HepG2 (cell line): ENCODE results near the gene WFDC13. TPM values are rescaled to one million over a fixed set of nuclear protein-coding genes. Genes with fewer than 3 reads are reported as not detected.

Experiments used
- CBFB ChIP-seq: sonication (generic); formaldehyde crosslinking; IDR thresholded peaks from 2 replicates; pipeline ENCODE4 v1.4.0; 2020; ENCODE audit warnings: missing genetic modification reagents
- CEBPB ChIP-seq: IDR thresholded peaks from 2 replicates; pipeline ENCODE4 v1.6.1; 2011; ENCODE audit warnings: low read depth, low read length, improper control_type of control experiment, borderline replicate concordance
- FOXO1 ChIP-seq: sonication (generic); formaldehyde crosslinking; IDR thresholded peaks from 2 replicates; pipeline ENCODE4 v1.4.0; 2020; ENCODE audit warnings: missing genetic modification reagents
- JARID2 ChIP-seq: sonication (generic); formaldehyde crosslinking; IDR thresholded peaks from 2 replicates; pipeline ENCODE4 v1.8.1; 2023; ENCODE audit warnings: missing genetic modification reagents, inconsistent platforms; ENCODE audit not compliant: insufficient replicate concordance
- KDM2A ChIP-seq: sonication (generic); formaldehyde crosslinking; IDR thresholded peaks from 2 replicates; pipeline ENCODE4 v1.4.0; 2020; ENCODE audit warnings: low read depth, missing genetic modification reagents, borderline replicate concordance
- KDM3A ChIP-seq: IDR thresholded peaks from 2 replicates; pipeline ENCODE4 v1.6.1; 2018; ENCODE audit warnings: low read depth, missing compliant biosample characterization
- KDM5B ChIP-seq: sonication (generic); formaldehyde crosslinking; IDR thresholded peaks from 2 replicates; pipeline ENCODE4 v1.4.0; 2020; ENCODE audit warnings: missing genetic modification reagents, mild to moderate bottlenecking, borderline replicate concordance
- MIXL1 ChIP-seq: IDR thresholded peaks from 2 replicates; pipeline ENCODE4 v1.6.1; 2016
- ONECUT2 ChIP-seq: sonication (generic); formaldehyde crosslinking; IDR thresholded peaks from 2 replicates; pipeline ENCODE4 v1.4.0; 2020; ENCODE audit warnings: missing genetic modification reagents
- SMC3 ChIP-seq: IDR thresholded peaks from 2 replicates; pipeline ENCODE4 v1.6.1; 2011; ENCODE audit warnings: low read length, improper control_type of control experiment
- TBX2 ChIP-seq: sonication (generic); formaldehyde crosslinking; IDR thresholded peaks from 2 replicates; pipeline ENCODE4 v1.5.0; 2020; ENCODE audit warnings: missing genetic modification reagents, mild to moderate bottlenecking, borderline replicate concordance
- TCF7L2 ChIP-seq: IDR thresholded peaks from 2 replicates; pipeline ENCODE4 v1.6.1; 2011; ENCODE audit warnings: mild to moderate bottlenecking, low read depth, low read length, moderate library complexity
- ZNF205 ChIP-seq: IDR thresholded peaks from 2 replicates; pipeline ENCODE4 v1.6.1; 2018; ENCODE audit warnings: missing biosample characterization, missing genetic modification reagents
- ZNF292 ChIP-seq: sonication (generic); formaldehyde crosslinking; IDR thresholded peaks from 2 replicates; pipeline ENCODE4 v1.8.1; 2022; ENCODE audit warnings: mild to moderate bottlenecking, low read depth, missing genetic modification reagents, borderline replicate concordance
- ZNF746 ChIP-seq: sonication (generic); formaldehyde crosslinking; IDR thresholded peaks from 2 replicates; pipeline ENCODE4 v1.8.0; 2022; ENCODE audit warnings: mild to moderate bottlenecking, missing genetic modification reagents
- ZNF749 ChIP-seq: sonication (generic); formaldehyde crosslinking; IDR thresholded peaks from 2 replicates; pipeline ENCODE4 v1.8.0; 2022; ENCODE audit warnings: mild to moderate bottlenecking, missing genetic modification reagents, moderate library complexity, borderline replicate concordance
- ZNF788 ChIP-seq: sonication (generic); formaldehyde crosslinking; IDR thresholded peaks from 2 replicates; pipeline ENCODE4 v1.5.0; 2020; ENCODE audit warnings: mild to moderate bottlenecking, missing genetic modification reagents, borderline replicate concordance
- ZSCAN9 ChIP-seq: IDR thresholded peaks from 2 replicates; pipeline ENCODE4 v1.6.1; 2016; ENCODE audit warnings: borderline replicate concordance
- polyA plus RNA-seq, 8 experiments: library from polyadenylated mRNA; depleted of rRNA in 3 of 8; stranded (reverse) in 7 of 8; unstranded in 1 of 8; fragments of >200 nt; fragmentation: Illumina TruSeq in 4 of 8; extraction: Trizol in 4 of 8; gene quantifications; 2 replicates each; pipeline versions ENCODE4 v1.2.1 to v1.2.3, GENCODE V29; 2011 to 2016; ENCODE audit warnings: low read depth in 4 of 8, missing spikeins in 1 of 8, mixed read lengths in 1 of 8; ENCODE audit not compliant: insufficient read depth in 1 of 8
- total RNA-seq, 5 experiments: library from RNA; depleted of rRNA; stranded (reverse); fragments of >200 nt; fragmentation: Illumina TruSeq; extraction: Trizol; gene quantifications; 2 replicates each; pipeline ENCODE4 v1.2.3, GENCODE V29; 2016; ENCODE audit warnings: low read depth in 1 of 5
- TF ChIP-seq, protein P1 (sequence below): sonication (generic); formaldehyde crosslinking; IDR thresholded peaks from 2 replicates; pipeline ENCODE4 v1.4.0; 2020; ENCODE audit warnings: missing genetic modification reagents
- TF ChIP-seq, protein P2 (sequence below): sonication (generic); formaldehyde crosslinking; IDR thresholded peaks from 2 replicates; pipeline ENCODE4 v1.8.0; 2022; ENCODE audit warnings: mild to moderate bottlenecking, missing genetic modification reagents
- TF ChIP-seq, protein P3 (sequence below): sonication (generic); formaldehyde crosslinking; IDR thresholded peaks from 2 replicates; pipeline ENCODE4 v1.8.0; 2022; ENCODE audit warnings: missing genetic modification reagents, mild to moderate bottlenecking, borderline replicate concordance
- TF ChIP-seq, protein P4 (sequence below): sonication (generic); formaldehyde crosslinking; IDR thresholded peaks from 2 replicates; pipeline ENCODE4 v1.4.0; 2020; ENCODE audit warnings: missing genetic modification reagents

Gene WFDC13
- total and polyA plus RNA-seq, 2 of the 13 experiments (the other 11 are each of a cell fraction or from before 2014, with no cell fraction given) = not detected

DNA sequence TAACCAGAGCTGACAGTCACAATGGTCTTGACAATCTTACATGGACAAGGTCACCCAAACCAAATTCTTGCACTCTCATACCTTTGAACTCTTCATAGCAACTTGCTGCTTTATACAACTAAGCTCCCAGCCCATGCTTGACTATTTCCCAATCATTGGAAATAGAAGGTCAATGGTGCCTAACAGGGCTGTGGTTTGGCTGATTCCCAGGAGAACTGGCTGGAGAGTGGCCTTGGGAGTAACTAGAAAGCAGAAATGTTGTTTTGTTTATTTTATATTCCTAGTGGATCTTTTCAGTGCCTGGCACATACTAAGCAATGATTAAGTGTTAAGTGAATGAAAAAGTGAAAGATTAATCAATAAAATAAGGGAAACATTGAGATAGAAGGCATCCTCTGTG is 23.3 kb downstream of the WFDC13 start (continued):
- TF ChIP-seq MIXL1 (CRISPR knock-in tag) = peak; percentile 53; the same call in 1 of the 2 replicates
- TF ChIP-seq, protein P1, sequence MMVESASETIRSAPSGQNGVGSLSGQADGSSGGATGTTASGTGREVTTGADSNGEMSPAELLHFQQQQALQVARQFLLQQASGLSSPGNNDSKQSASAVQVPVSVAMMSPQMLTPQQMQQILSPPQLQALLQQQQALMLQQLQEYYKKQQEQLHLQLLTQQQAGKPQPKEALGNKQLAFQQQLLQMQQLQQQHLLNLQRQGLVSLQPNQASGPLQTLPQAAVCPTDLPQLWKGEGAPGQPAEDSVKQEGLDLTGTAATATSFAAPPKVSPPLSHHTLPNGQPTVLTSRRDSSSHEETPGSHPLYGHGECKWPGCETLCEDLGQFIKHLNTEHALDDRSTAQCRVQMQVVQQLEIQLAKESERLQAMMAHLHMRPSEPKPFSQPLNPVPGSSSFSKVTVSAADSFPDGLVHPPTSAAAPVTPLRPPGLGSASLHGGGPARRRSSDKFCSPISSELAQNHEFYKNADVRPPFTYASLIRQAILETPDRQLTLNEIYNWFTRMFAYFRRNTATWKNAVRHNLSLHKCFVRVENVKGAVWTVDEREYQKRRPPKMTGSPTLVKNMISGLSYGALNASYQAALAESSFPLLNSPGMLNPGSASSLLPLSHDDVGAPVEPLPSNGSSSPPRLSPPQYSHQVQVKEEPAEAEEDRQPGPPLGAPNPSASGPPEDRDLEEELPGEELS (CRISPR knock-in tag) = peak; percentile 71
- peak; percentile 53; the same call in 1 of the 2 replicates for TF ChIP-seq TBX2 (CRISPR knock-in tag)
- TF ChIP-seq CEBPB = peak; percentile 99
- TF ChIP-seq, protein P2, sequence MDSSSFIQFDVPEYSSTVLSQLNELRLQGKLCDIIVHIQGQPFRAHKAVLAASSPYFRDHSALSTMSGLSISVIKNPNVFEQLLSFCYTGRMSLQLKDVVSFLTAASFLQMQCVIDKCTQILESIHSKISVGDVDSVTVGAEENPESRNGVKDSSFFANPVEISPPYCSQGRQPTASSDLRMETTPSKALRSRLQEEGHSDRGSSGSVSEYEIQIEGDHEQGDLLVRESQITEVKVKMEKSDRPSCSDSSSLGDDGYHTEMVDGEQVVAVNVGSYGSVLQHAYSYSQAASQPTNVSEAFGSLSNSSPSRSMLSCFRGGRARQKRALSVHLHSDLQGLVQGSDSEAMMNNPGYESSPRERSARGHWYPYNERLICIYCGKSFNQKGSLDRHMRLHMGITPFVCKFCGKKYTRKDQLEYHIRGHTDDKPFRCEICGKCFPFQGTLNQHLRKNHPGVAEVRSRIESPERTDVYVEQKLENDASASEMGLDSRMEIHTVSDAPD (CRISPR knock-in tag) = peak; percentile 96
- TF ChIP-seq ZNF746 (CRISPR knock-in tag) = no peak
- TF ChIP-seq CBFB (CRISPR knock-in tag) = peak; percentile 98
- peak; percentile 25; the same call in 1 of the 2 replicates for TF ChIP-seq ZNF205 (CRISPR knock-in tag)
- TF ChIP-seq FOXO1 (CRISPR knock-in tag) = peak; percentile 41; the same call in 1 of the 2 replicates
- no peak for TF ChIP-seq ZNF788 (CRISPR knock-in tag)
- peak; percentile 26; the same call in 1 of the 2 replicates for TF ChIP-seq ZSCAN9 (CRISPR knock-in tag)
- no peak for TF ChIP-seq JARID2
- TF ChIP-seq, protein P3, sequence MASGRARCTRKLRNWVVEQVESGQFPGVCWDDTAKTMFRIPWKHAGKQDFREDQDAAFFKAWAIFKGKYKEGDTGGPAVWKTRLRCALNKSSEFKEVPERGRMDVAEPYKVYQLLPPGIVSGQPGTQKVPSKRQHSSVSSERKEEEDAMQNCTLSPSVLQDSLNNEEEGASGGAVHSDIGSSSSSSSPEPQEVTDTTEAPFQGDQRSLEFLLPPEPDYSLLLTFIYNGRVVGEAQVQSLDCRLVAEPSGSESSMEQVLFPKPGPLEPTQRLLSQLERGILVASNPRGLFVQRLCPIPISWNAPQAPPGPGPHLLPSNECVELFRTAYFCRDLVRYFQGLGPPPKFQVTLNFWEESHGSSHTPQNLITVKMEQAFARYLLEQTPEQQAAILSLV = no peak
- peak; percentile 33; the same call in 1 of the 2 replicates for TF ChIP-seq SMC3
- TF ChIP-seq TCF7L2 = peak; percentile 50; the same call in 1 of the 2 replicates
- TF ChIP-seq ZNF749 (CRISPR knock-in tag) = no peak
- TF ChIP-seq ONECUT2 (CRISPR knock-in tag) = peak; percentile 54; the same call in 1 of the 2 replicates
- TF ChIP-seq KDM2A (CRISPR knock-in tag) = no peak
- TF ChIP-seq KDM3A (CRISPR knock-in tag) = peak; percentile 60; the same call in 1 of the 2 replicates
- no peak for TF ChIP-seq KDM5B (CRISPR knock-in tag)
- TF ChIP-seq ZNF292 (CRISPR knock-in tag) = 0 out of 2 replicates have a peak, but pooled peaks have one; percentile 44
- TF ChIP-seq, protein P4, sequence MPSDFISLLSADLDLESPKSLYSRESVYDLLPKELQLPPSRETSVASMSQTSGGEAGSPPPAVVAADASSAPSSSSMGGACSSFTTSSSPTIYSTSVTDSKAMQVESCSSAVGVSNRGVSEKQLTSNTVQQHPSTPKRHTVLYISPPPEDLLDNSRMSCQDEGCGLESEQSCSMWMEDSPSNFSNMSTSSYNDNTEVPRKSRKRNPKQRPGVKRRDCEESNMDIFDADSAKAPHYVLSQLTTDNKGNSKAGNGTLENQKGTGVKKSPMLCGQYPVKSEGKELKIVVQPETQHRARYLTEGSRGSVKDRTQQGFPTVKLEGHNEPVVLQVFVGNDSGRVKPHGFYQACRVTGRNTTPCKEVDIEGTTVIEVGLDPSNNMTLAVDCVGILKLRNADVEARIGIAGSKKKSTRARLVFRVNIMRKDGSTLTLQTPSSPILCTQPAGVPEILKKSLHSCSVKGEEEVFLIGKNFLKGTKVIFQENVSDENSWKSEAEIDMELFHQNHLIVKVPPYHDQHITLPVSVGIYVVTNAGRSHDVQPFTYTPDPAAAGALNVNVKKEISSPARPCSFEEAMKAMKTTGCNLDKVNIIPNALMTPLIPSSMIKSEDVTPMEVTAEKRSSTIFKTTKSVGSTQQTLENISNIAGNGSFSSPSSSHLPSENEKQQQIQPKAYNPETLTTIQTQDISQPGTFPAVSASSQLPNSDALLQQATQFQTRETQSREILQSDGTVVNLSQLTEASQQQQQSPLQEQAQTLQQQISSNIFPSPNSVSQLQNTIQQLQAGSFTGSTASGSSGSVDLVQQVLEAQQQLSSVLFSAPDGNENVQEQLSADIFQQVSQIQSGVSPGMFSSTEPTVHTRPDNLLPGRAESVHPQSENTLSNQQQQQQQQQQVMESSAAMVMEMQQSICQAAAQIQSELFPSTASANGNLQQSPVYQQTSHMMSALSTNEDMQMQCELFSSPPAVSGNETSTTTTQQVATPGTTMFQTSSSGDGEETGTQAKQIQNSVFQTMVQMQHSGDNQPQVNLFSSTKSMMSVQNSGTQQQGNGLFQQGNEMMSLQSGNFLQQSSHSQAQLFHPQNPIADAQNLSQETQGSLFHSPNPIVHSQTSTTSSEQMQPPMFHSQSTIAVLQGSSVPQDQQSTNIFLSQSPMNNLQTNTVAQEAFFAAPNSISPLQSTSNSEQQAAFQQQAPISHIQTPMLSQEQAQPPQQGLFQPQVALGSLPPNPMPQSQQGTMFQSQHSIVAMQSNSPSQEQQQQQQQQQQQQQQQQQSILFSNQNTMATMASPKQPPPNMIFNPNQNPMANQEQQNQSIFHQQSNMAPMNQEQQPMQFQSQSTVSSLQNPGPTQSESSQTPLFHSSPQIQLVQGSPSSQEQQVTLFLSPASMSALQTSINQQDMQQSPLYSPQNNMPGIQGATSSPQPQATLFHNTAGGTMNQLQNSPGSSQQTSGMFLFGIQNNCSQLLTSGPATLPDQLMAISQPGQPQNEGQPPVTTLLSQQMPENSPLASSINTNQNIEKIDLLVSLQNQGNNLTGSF (CRISPR knock-in tag) = no peak
